Activated naive CD4-positive, alpha-beta T cell treated with anti-CD3 and anti-CD28 coated beads, Interleukin-2, amount 10 ng/mL, durations not matched to agents 7 days and 5 days (primary cell): Measurements from ENCODE around the gene KIAA0319L.
"Not testable (repeated sequence)": the region's sequence is repeated elsewhere in the genome, so short reads cannot be mapped to it uniquely, and the experiment has no call there.

Experiments
- CTCF ChIA-PET: fragments of 350-600 bp; sonication (Branson Sonifier 250); formaldehyde crosslinking; loops from one replicate; lab custom pipeline; 2021; ENCODE audit warnings: antibody characterized with exemption; lab: Charles Lee
- DNase-seq: peaks from one replicate; pipeline ENCODE4 v3.0.0-alpha.2; 2020
- H3K27ac Mint-ChIP-seq: one replicate; pipeline ENCODE4 v1.8.0; 2021; ENCODE audit warnings: mild to moderate bottlenecking, moderate library complexity, mixed read lengths
- H3K27me3 Mint-ChIP-seq: one replicate; pipeline ENCODE4 v1.8.0; 2021; ENCODE audit warnings: mild to moderate bottlenecking, mixed read lengths
- H3K36me3 Mint-ChIP-seq: one replicate; pipeline ENCODE4 v1.8.0; 2021; ENCODE audit warnings: mixed read lengths
- H3K4me1 Mint-ChIP-seq: one replicate; pipeline ENCODE4 v1.8.0; 2021; ENCODE audit warnings: mixed read lengths
- H3K4me3 Mint-ChIP-seq: one replicate; pipeline ENCODE4 v1.8.0; 2021; ENCODE audit warnings: mild to moderate bottlenecking, moderate library complexity, mixed read lengths
- H3K9me3 Mint-ChIP-seq: one replicate; pipeline ENCODE4 v1.8.0; 2021; ENCODE audit warnings: mixed read lengths

The KIAA0319L gene

DNA sequence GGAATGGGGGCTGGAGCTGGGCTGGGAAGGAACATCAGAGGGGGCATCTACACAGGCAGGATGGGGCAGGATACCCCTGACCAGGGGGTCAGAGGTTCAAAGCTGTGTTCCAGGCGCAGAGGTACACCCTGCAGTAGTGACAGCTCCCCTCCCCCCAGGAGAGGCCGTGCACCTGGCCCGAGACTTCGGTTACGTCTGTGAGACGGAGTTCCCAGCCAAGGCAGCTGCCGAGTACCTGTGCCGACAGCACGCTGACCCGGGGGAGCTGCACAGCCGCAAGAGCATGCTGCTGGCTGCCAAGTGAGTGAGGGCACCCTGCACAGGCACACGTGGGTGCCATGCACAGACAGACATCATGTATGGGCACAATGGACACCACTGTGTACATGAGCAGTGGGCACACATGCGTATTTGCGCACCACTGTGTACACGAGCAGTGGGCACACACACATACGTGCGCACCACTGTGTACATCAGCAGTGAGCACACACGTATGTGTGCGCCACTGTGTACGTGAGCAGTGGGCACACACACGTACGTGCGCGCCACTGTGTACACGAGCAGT lies 33.4 kb upstream of the KIAA0319L start:
- Mint-ChIP-seq H3K4me1 (peaks cover 6% of the 10 kb centered on the region), H3K27me3 (no peaks in the 10 kb centered on the region), H3K27ac (no peak overlapping the region), H3K36me3 (no peaks in the 10 kb centered on the region), H3K4me3 (no peak overlapping the region), H3K9me3 (no peaks in the 10 kb centered on the region)
- CTCF ChIA-PET = no interaction called here
- DNase-seq = no peak

DNA sequence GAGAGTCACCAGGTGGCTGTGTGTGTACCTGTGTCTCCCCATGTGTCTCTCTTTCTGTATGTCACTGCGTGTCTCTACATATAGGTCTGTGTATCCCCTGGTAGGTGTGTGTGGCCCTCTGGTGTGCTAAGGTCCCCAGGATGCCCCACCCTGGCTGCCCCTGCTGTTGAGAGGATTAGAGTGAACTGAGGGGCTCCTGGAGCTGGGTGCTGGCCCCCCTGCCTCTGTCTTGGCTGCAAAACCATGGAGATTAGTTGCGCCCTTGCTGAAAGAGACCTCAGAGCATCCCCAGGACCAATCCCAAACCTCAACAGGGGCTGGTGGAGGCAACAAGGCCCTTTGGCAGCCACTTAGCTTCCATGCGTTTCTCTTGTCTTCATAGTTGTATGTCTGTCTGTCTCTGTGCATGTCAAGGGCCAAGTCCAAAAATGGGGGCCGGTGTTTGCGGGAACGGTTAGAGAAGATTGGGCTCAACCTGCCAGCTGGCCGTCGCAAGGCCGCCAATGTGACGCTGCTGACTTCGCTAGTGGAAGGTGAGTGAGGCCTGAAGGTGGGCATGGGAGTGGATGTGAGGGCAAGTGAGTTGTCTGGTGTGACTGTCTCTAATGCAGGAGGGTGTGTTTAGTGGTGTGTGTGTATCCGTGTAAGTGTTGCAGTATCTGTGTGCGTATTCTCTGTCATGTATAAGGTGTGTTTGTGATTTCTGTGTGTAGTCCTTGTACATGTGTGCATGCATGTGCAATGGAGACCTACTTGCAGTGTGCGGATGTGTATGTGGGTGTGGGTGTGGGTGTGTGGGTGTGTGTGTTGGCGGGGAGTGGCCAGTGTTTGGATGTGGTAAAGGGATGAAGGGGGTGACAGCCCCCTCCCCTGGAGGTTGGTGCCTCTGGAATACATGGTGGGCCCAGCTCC lies 32.6 kb upstream of the KIAA0319L start:
- no peak overlapping the region for H3K4me3 Mint-ChIP-seq
- no peaks in the 10 kb centered on the region for H3K9me3 Mint-ChIP-seq

DNA sequence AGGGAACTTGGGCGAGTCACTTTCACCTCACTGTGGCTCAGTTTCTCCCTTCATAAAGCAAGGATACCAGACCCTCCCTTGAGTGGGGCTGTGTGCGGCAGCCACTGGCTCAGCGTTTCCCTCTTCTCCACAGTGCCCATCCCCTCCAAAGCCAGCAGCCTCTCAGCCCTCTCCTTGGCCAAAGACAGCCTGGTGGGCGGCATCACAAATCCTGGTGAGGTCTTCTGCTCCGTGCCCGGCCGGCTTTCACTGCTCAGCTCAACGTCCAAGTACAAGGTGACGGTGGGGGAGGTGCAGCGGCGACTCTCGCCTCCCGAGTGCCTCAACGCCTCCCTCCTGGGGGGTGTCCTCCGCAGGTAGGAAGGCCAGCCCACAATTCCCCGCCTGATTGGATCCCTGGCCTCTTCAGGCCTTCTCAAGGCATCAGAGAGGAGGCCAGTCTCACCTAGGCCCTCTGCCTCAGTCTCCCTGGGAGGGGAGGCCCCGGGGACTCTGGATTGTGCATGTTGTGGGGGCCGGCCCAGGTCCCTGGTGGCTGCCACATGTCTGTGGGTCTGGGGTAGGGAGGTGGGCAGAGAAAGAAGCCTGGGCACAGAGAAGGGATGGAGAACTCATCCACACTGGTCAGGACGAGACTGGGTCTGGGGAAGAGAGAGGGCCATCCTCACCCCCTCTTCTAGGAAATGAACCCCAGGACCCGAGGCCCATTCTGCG lies 31.2 kb upstream of the KIAA0319L start:
- Mint-ChIP-seq H3K4me3 (no peak overlapping the region), H3K4me1 (peaks cover 5% of the 10 kb centered on the region), H3K36me3 (no peaks in the 10 kb centered on the region), H3K9me3 (no peaks in the 10 kb centered on the region), H3K27me3 (no peaks in the 10 kb centered on the region), H3K27ac (no peak overlapping the region)
- CTCF ChIA-PET = no interaction called here
- DNase-seq = no peak

More for the DNA sequence above, 32.6 kb upstream of the KIAA0319L start:
- no peak for DNase-seq
- CTCF ChIA-PET = no interaction called here
- H3K27ac Mint-ChIP-seq = no peak overlapping the region
- H3K36me3 Mint-ChIP-seq = no peaks in the 10 kb centered on the region
- no peaks in the 10 kb centered on the region for H3K27me3 Mint-ChIP-seq
- peaks cover 6% of the 10 kb centered on the region for H3K4me1 Mint-ChIP-seq

DNA sequence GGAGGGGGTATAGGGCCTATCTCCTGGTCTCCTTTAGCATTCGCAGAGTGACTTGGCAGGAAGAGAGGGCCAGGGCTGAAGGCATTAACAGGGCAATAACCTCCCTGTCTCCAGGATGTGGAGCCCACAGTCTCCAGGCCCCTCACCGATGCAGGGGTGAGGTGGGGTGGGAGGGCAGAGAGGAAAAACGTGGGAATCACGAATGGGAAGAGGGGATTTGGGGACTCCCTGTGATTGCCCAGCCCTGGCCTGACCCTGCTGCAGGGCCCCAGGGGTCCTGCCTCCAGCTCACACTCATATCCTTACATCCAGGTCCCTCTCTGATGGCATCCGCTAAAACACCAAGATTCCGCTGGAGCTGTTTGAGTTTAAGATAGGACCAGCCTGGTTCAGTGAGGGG lies 30.5 kb upstream of the KIAA0319L start:
- Mint-ChIP-seq H3K36me3 (no peaks in the 10 kb centered on the region), H3K4me1 (peaks cover under 1% of the 10 kb centered on the region), H3K27me3 (no peaks in the 10 kb centered on the region), H3K9me3 (no peaks in the 10 kb centered on the region), H3K4me3 (no peak overlapping the region), H3K27ac (no peak overlapping the region)
- no peak for DNase-seq
- CTCF ChIA-PET = no interaction called here

DNA sequence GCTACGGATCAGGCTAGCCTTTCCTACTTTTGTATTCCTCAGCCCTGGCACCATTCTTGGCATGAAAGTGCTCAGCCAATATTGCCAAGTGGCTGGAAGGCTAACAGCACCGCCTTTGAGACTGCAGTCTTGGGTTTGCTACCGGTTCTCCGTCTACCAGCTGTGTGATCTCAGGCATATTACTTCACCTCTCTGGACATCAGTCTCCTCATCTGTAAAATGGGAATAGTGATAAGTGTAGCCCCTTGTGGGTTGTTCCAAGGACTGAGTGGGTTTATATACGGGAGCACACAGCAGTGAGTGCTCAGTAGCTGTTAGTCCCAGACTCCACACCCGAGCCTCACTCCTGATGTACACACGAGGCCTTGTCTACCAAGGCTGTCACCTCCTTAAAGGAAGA lies 29.6 kb upstream of the KIAA0319L start:
- H3K27me3 Mint-ChIP-seq = no peaks in the 10 kb centered on the region
- no peak for DNase-seq
- no peaks in the 10 kb centered on the region for H3K4me1 Mint-ChIP-seq
- H3K27ac Mint-ChIP-seq = no peak overlapping the region
- no peak overlapping the region for H3K4me3 Mint-ChIP-seq
- H3K36me3 Mint-ChIP-seq = no peaks in the 10 kb centered on the region
- H3K9me3 Mint-ChIP-seq = no peaks in the 10 kb centered on the region
- CTCF ChIA-PET = no interaction called here

DNA sequence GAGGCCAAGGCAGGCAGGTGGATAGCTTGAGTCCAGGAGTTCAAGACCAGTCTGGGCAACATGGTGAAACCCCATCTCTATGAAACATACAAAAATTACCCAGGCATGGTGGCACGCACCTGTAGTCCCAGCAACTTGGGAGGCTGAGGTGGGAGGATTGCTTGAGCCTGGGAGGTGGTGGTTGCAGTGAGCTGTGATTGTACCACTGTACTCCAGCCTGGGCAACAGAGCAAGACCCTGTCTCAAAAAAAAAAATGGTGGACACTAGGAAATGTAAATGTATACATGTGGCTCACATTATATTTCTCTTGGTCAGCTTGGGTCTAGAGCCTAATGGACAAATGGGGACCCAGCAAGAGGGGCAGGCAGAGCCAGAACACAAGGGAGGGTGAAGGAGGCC lies 28.6 kb upstream of the KIAA0319L start:
- H3K27ac Mint-ChIP-seq = peak overlapping the region; percentile 63
- DNase-seq, H3K27me3 Mint-ChIP-seq, H3K4me1 Mint-ChIP-seq, H3K36me3 Mint-ChIP-seq, H3K4me3 Mint-ChIP-seq, H3K9me3 Mint-ChIP-seq: not testable (repeated sequence)
- CTCF ChIA-PET = interaction anchor here (1.2 to 1.4 kb wide), 2 partner anchors 21 to 129 kb away, joined by 3 to 4 read pairs; no protein-coding TSS in a partner anchor

DNA sequence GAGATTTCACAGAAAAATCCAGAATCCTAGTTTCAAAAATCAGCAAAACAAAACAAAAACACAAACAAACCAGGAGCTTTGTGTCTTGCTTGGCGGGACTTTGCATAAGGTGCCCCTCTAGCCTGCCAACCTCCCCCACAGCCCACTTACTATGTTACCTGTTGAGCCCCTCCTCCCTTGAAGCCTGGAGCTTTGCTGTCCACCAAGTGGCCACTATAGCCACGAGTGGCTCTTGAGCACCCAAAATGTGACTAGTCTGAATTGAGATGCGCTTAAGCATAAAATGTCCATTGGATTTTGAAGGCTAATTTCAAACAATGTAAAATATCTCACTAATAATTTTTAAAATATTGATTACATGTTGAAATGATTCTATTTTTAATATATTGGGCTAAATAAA lies 28.1 kb upstream of the KIAA0319L start:
- Mint-ChIP-seq H3K9me3 (no peaks in the 10 kb centered on the region), H3K4me1 (no peaks in the 10 kb centered on the region), H3K4me3 (no peak overlapping the region), H3K27ac (no peak overlapping the region), H3K27me3 (peaks cover under 1% of the 10 kb centered on the region), H3K36me3 (no peaks in the 10 kb centered on the region)
- CTCF ChIA-PET = interaction anchor here (1.2 to 1.4 kb wide), 3 partner anchors 21 to 142 kb away, joined by 3 to 5 read pairs (median 4); no protein-coding TSS in a partner anchor
- DNase-seq = no peak

DNA sequence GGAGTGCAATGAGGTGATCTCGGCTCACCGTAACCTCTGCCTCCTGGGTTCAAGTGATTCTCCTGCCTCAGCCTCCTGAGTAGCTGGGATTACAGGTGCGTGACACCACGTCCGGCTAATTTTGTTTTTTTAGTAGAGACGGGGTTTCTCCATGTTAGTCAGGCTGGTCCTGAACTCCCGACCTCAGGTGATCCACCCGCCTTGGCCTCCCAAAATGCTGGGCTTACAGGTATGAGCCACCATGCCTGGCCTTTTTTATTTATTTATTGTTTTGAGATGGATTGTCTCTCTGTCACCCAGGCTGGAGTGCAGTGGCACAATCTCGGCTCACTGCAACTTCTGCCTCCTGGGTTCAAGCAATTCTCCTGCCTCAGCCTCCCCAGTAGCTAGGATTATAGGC lies 24.4 kb upstream of the KIAA0319L start:
- H3K4me3 Mint-ChIP-seq, H3K36me3 Mint-ChIP-seq, DNase-seq, H3K9me3 Mint-ChIP-seq, H3K27ac Mint-ChIP-seq: not testable (repeated sequence)
- Mint-ChIP-seq H3K27me3 (peaks cover 23% of the 10 kb centered on the region), H3K4me1 (peaks cover 15% of the 10 kb centered on the region)
- CTCF ChIA-PET = interaction anchor here (1.0 kb wide), 1 partner anchor 145 kb away, joined by 3 read pairs; no protein-coding TSS in a partner anchor

DNA sequence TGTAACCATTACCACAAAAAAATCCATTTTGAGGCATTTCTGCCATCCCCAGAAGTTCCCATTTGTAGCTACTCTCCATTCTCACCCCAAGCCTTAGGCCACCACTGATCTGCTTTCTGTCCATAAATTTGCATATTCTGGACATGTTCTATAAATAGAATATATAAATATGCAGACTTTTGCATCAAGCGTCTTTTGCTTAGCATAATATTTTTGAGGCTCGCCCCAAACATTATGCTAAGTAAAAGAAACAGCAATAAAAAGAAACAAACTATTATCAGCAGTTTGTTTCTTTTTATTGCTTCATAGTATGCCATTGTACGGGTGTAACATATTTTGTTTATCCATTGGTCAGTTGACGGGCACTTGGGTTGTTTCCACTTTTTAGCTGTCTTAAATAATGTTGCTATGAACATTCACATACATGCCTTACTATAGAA lies 23.8 kb upstream of the KIAA0319L start:
- H3K4me1 Mint-ChIP-seq = peaks cover 22% of the 10 kb centered on the region
- no peak overlapping the region for H3K27ac Mint-ChIP-seq
- H3K36me3 Mint-ChIP-seq = peaks cover 3% of the 10 kb centered on the region
- no peaks in the 10 kb centered on the region for H3K9me3 Mint-ChIP-seq
- H3K27me3 Mint-ChIP-seq = peaks cover 30% of the 10 kb centered on the region
- DNase-seq = no peak
- CTCF ChIA-PET = interaction anchor here (1.0 to 2.1 kb wide), 2 partner anchors 135 to 146 kb away, joined by 3 to 7 read pairs; no protein-coding TSS in a partner anchor
- H3K4me3 Mint-ChIP-seq = no peak overlapping the region

DNA sequence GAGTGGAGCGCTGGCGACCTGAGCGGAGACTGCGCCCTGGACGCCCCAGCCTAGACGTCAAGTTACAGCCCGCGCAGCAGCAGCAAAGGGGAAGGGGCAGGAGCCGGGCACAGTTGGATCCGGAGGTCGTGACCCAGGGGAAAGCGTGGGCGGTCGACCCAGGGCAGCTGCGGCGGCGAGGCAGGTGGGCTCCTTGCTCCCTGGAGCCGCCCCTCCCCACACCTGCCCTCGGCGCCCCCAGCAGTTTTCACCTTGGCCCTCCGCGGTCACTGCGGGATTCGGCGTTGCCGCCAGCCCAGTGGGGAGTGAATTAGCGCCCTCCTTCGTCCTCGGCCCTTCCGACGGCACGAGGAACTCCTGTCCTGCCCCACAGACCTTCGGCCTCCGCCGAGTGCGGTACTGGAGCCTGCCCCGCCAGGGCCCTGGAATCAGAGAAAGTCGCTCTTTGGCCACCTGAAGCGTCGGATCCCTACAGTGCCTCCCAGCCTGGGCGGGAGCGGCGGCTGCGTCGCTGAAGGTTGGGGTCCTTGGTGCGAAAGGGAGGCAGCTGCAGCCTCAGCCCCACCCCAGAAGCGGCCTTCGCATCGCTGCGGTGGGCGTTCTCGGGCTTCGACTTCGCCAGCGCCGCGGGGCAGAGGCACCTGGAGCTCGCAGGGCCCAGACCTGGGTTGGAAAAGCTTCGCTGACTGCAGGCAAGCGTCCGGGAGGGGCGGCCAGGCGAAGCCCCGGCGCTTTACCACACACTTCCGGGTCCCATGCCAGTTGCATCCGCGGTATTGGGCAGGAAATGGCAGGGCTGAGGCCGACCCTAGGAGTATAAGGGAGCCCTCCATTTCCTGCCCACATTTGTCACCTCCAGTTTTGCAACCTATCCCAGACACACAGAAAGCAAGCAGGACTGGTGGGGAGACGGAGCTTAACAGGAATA lies 20.1 kb upstream of the KIAA0319L start:
- CTCF ChIA-PET = interaction anchor here (0.7 to 2.7 kb wide), 7 partner anchors 8 to 195 kb away, joined by 3 to 12 read pairs (median 6); no protein-coding TSS in a partner anchor
- peak overlapping the region; percentile 68 for H3K4me3 Mint-ChIP-seq
- H3K36me3 Mint-ChIP-seq = peaks cover 3% of the 10 kb centered on the region
- no peaks in the 10 kb centered on the region for H3K9me3 Mint-ChIP-seq
- peak; percentile 84 for DNase-seq
- H3K4me1 Mint-ChIP-seq = peaks cover 28% of the 10 kb centered on the region
- H3K27me3 Mint-ChIP-seq = peaks cover 63% of the 10 kb centered on the region
- peak overlapping the region; percentile 62 for H3K27ac Mint-ChIP-seq

DNA sequence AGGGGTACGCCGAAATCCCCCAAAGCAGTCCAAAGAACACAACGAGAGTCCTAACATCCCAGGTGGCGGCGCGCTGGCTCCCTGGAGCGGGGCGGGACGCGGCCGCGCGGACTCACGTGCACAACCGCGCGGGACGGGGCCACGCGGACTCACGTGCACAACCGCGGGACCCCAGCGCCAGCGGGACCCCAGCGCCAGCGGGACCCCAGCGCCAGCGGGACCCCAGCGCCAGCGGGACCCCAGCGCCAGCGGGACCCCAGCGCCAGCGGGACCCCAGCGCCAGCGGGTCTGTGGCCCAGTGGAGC lies 19.5 kb upstream of the KIAA0319L start:
- CTCF ChIA-PET = interaction anchor here (1.5 kb wide), 1 partner anchor 139 kb away, joined by 7 read pairs; no protein-coding TSS in a partner anchor
- DNase-seq, H3K36me3 Mint-ChIP-seq, H3K9me3 Mint-ChIP-seq: not testable (repeated sequence)
- peak overlapping the region; percentile 52 for H3K27ac Mint-ChIP-seq
- peaks cover 69% of the 10 kb centered on the region for H3K27me3 Mint-ChIP-seq
- peaks cover 28% of the 10 kb centered on the region for H3K4me1 Mint-ChIP-seq
- H3K4me3 Mint-ChIP-seq = peak overlapping the region; percentile 69

DNA sequence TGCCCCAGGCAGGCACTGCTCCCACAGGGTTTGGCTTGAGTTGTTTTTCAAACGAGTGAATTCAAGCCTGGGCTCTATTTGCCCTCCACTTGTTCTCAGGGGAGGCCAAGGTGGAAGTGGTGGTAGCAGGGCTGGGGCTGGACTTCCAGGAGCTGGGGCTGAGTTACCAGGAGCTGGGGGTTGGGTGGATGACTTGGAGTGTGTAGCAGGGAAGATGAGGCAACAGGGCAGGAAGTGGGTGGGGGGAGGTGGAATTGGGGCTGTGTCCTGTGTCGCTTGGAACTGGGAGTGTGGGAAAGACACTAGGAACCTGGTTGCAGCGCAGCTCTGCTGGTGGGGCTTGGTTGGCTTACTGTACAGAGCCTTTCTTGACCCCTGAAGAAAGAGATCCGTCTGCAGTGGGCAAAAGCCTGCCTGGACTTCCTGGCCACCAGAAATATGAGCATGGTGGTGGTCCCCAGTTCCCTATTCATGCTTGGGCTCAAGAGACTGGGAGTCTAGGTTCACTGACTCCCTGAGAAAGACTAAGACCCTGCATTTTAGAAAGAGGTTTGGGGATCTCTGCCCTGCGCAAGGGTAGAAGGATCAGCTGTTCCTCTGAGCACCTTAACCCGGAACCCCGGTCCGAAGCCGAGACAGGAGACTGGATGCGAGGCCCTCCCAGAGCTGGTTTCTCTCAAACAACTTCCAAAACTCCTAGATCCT lies 19.0 kb upstream of the KIAA0319L start:
- peak overlapping the region; percentile 69 for H3K4me3 Mint-ChIP-seq
- H3K9me3 Mint-ChIP-seq = no peaks in the 10 kb centered on the region
- peaks cover 3% of the 10 kb centered on the region for H3K36me3 Mint-ChIP-seq
- peak overlapping the region; percentile 52 for H3K27ac Mint-ChIP-seq
- CTCF ChIA-PET = interaction anchor here (1.5 kb wide), 1 partner anchor 140 kb away, joined by 7 read pairs; no protein-coding TSS in a partner anchor
- DNase-seq = no peak
- H3K4me1 Mint-ChIP-seq = peaks cover 28% of the 10 kb centered on the region
- H3K27me3 Mint-ChIP-seq = peaks cover 74% of the 10 kb centered on the region
